Esophagus squamous epithelium (tissue), 5 donors: Measurements from ENCODE around the gene PSMG1. TPM values are rescaled to one million over a fixed set of nuclear protein-coding genes. Genes with fewer than 3 reads are reported as not detected.
"Not testable (repeated sequence)": the region's sequence is repeated elsewhere in the genome, so short reads cannot be mapped to it uniquely, and the experiment has no call there.

Source experiments
- DNase-seq: peaks from one replicate; lab custom pipeline; 2025; lab: John Stamatoyannopoulos, UW
- H3K27ac ChIP-seq, 4 donors: fragments of 200-600 bp; sonication (generic); one replicate each; pipeline ENCODE4 v1.5.1; 2016 to 2019; ENCODE audit warnings: mild to moderate bottlenecking in 1 of 4
- H3K27me3 ChIP-seq, 4 donors: fragments of 200-600 bp; sonication (generic); 1 replicate in 3 of 4; 2 replicates in 1 of 4; pipeline versions ENCODE4 v1.5.1 to v1.6.0; 2017 to 2021; ENCODE audit warnings: antibody characterized with exemption in 1 of 4
- H3K36me3 ChIP-seq, 3 donors: fragments of 200-600 bp; sonication (generic); one replicate each; pipeline ENCODE4 v1.5.1; 2016 to 2019
- H3K4me1 ChIP-seq, 3 donors: fragments of 200-600 bp; sonication (generic); one replicate each; pipeline ENCODE4 v1.5.1; 2017 to 2019
- H3K4me3 ChIP-seq, 4 donors: fragments of 200-600 bp; sonication (generic); 1 replicate in 3 of 4; 2 replicates in 1 of 4; pipeline ENCODE4 v1.5.1; 2016 to 2019; ENCODE audit warnings: mild to moderate bottlenecking in 2 of 4, moderate library complexity in 1 of 4
- H3K9me3 ChIP-seq, 3 donors: fragments of 200-600 bp; sonication (generic); one replicate each; pipeline ENCODE4 v1.5.1; 2016 to 2019
- POLR2A ChIP-seq, 4 donors: fragments of 450-650 bp; IDR thresholded peaks; one replicate each; pipeline ENCODE4 v1.6.1; 2017; ENCODE audit warnings: antibody characterized with exemption in 4 of 4, mild to moderate bottlenecking in 4 of 4, moderate library complexity in 3 of 4
- WGBS, 2 donors: methylation state at CpG; one replicate each; pipeline ENCODE4 v1.1.5; 2018; 5-methylcytosine and 5-hydroxymethylcytosine counted together
- intact Hi-C: fragments of 100-400 bp; cut with DNase I; formaldehyde crosslinking; loops from one replicate; pipeline ENCODE4 v1.15.0; 2022
- total RNA-seq, 4 donors: library from RNA; depleted of rRNA; stranded (reverse); fragments of >200 nt; gene quantifications; one replicate each; pipeline ENCODE4 v1.1.0, GENCODE V29; 2016
- TF ChIP-seq, protein P1 (sequence below), 6 experiments: fragments of 450-650 bp in 4 of 6; fragments of 200-600 bp in 2 of 6; sonication (generic) in 2 of 6; IDR thresholded peaks; one replicate each; pipeline ENCODE4 v1.5.1; 2016 to 2019; ENCODE audit warnings: antibody characterized with exemption in 6 of 6, mild to moderate bottlenecking in 4 of 6, moderate library complexity in 4 of 6
- donor health status: DM: yes; HTN: yes; CAD: no.

Gene PSMG1
- total RNA-seq, 4 donors from 2014 or later, result 33.8 to 56.5 (median 45.8) TPM

DNA sequence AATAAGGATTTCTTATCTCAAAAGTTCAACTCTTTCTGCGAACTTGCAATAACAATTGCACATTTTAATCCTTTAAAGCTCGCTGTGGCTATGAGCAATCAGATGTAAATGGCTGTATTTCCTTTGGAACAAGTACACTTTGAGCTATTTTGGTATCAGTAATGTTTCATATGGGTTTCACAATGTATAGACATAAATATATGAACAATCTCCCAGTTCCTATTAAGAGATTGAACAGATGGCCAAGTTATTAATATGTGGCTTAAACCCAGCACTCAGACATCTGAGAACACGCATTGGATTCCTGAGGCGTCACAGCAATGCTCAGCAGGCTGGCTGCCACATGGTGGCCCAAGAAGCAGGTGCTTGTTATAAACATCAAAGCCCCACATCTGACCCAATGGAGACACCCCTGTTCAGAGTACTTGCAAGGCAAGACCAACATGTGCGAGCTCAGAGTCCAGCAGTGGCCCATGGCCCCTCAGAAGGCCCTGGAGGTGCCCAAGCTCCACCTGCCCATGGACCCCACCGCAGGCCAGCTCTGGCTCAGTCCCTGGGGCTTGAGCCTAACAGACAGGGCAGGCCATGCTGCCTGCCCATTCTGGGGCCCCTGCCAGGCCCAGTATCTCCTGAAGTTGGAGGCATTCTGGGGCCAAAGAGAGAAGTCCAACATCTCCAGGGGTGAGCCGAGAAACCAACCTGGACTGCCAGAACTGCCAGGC, 23.7 kb downstream of the PSMG1 start:
- TF ChIP-seq, protein P1, sequence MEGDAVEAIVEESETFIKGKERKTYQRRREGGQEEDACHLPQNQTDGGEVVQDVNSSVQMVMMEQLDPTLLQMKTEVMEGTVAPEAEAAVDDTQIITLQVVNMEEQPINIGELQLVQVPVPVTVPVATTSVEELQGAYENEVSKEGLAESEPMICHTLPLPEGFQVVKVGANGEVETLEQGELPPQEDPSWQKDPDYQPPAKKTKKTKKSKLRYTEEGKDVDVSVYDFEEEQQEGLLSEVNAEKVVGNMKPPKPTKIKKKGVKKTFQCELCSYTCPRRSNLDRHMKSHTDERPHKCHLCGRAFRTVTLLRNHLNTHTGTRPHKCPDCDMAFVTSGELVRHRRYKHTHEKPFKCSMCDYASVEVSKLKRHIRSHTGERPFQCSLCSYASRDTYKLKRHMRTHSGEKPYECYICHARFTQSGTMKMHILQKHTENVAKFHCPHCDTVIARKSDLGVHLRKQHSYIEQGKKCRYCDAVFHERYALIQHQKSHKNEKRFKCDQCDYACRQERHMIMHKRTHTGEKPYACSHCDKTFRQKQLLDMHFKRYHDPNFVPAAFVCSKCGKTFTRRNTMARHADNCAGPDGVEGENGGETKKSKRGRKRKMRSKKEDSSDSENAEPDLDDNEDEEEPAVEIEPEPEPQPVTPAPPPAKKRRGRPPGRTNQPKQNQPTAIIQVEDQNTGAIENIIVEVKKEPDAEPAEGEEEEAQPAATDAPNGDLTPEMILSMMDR (IDR thresholded peaks at IDR 0.05), result no peak
- no peak for TF ChIP-seq POLR2A (IDR thresholded peaks at IDR 0.05)
- Histone ChIP-seq H3K4me1 (peaks cover 0 to 14% (median 0%) of the 10 kb centered on the region in 3 donors), H3K9me3 (peaks cover 0 to 8% (median 0%) of the 10 kb centered on the region in 3 donors), H3K27ac (peak overlapping the region in 1 of 4 donors; percentile 15), H3K4me3 (no peak overlapping the region), H3K36me3 (no peaks in the 10 kb centered on the region), H3K27me3 (peaks cover 0 to 3% (median 0%) of the 10 kb centered on the region in 4 donors)
- intact Hi-C loops, result no loop called here
- no peak for DNase-seq
- WGBS, 2 donors, result 52 to 74% methylated on average over 4 to 6 of the region's 7 CpGs

DNA sequence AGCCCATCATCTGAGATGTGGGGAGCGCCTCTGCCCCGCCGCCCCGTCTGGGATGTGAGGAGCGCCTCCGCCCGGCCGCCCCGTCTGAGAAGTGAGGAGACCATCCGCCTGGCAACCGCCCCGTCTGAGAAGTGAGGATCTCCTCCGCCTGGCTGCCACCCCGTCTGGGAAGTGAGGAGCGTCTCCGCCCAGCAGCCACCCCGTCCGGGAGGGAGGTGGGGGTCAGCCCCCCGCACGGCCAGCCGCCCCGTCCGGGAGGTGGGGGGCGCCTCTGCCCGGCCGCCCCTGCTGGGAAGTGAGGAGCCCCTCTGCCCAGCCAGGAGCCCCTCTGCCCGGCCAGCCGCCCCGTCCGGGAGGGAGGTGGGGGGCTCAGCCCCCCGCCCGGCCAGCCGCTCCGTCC, 26.0 kb downstream of the PSMG1 start:
- no CpG with 5 or more reads among the region's 34 CpGs for WGBS, 2 donors

DNA sequence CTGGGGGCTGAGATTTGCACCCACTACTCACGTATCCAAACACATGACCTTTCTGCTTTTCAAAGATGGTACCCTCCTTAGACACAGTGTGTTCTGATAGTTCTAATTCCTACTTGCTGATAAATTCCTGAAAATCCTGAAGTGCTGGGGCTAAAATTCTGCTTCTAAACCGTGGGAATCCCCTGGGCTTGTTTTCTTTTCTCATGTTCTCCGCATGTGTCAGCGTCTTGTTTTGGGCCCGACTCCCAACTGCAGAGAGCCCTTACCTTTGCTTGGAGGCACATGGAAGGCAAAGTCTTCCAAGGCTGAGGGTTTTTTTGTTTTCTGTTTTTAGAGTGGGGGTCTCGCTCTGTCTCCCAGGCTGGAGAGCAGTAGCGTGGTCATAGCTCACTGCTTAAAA, 27.2 kb downstream of the PSMG1 start:
- TF ChIP-seq, protein P1 (IDR thresholded peaks at IDR 0.05), result no peak
- TF ChIP-seq POLR2A (IDR thresholded peaks at IDR 0.05), result no peak
- H3K4me3 ChIP-seq, result no peak overlapping the region
- intact Hi-C loops, result no loop called here
- no peaks in the 10 kb centered on the region for H3K9me3 ChIP-seq
- H3K27me3 ChIP-seq, result no peaks in the 10 kb centered on the region
- DNase-seq, result no peak
- H3K27ac ChIP-seq, result no peak overlapping the region
- WGBS, 2 donors, result 62 to 65% methylated on average over 7 of the region's 7 CpGs
- H3K4me1 ChIP-seq, result peaks cover 0 to 23% (median 0%) of the 10 kb centered on the region in 3 donors
- H3K36me3 ChIP-seq, result no peaks in the 10 kb centered on the region

More for the DNA sequence above, 26.0 kb downstream of the PSMG1 start:
- peaks cover 0 to 23% (median 0%) of the 10 kb centered on the region in 3 donors for H3K4me1 ChIP-seq
- H3K36me3 ChIP-seq, DNase-seq, H3K27me3 ChIP-seq, H3K4me3 ChIP-seq, intact Hi-C loops, H3K27ac ChIP-seq, H3K9me3 ChIP-seq: not testable (repeated sequence)

GRCh38 chr21:39155578-39155977, 27.7 kb downstream of the PSMG1 start:
- no peak for DNase-seq
- Histone ChIP-seq H3K4me1 (peaks cover 0 to 23% (median 0%) of the 10 kb centered on the region in 3 donors), H3K9me3 (no peaks in the 10 kb centered on the region), H3K27me3 (no peaks in the 10 kb centered on the region), H3K36me3 (no peaks in the 10 kb centered on the region), H3K27ac (no peak overlapping the region), H3K4me3 (no peak overlapping the region)
- WGBS, 2 donors, result 88 to 92% methylated on average over 2 of the region's 2 CpGs
- TF ChIP-seq POLR2A (IDR thresholded peaks at IDR 0.05), result no peak
- TF ChIP-seq, protein P1 (IDR thresholded peaks at IDR 0.05), result no peak
- intact Hi-C loops, result no loop called here

DNA sequence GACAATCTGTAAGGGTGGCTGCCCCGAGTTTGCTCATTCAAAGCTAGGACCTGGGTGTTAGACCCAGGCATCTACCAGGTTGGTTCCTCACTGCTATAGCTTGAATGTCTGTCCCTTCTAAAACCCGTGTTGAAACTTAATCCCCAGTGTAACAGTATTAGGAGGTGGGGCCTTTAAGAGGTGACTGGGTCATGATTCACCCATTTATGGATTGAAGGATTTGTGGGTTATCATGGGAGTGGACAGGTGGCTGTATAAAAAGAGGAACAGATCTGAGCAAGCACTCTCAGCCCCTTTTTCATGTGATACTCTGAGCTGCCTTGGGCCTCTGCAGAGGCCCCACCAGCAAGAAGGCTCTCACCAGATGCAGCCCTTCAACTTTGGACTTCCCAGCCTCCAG, 29.4 kb downstream of the PSMG1 start:
- no peaks in the 10 kb centered on the region for H3K36me3 ChIP-seq
- H3K9me3 ChIP-seq, result no peaks in the 10 kb centered on the region
- no peak overlapping the region for H3K27ac ChIP-seq
- no peak overlapping the region for H3K4me3 ChIP-seq
- WGBS, 2 donors, result 66% methylated on average over 2 of the region's 2 CpGs
- no peak for TF ChIP-seq POLR2A (IDR thresholded peaks at IDR 0.05)
- TF ChIP-seq, protein P1 (IDR thresholded peaks at IDR 0.05), result no peak
- DNase-seq, result no peak
- H3K4me1 ChIP-seq, result peaks cover 0 to 12% (median 0%) of the 10 kb centered on the region in 3 donors
- intact Hi-C loops, result no loop called here
- H3K27me3 ChIP-seq, result no peaks in the 10 kb centered on the region
